Fibroblast of skin of right quadriceps (primary cell): ENCODE measurements around the gene CEP152.

ENCODE experiments used
- DNase-seq: peaks from one replicate; pipeline ENCODE4 v3.0.0-alpha.2; 2013

Gene CEP152

GRCh38 chr15:48696627-48697312, 114.1 kb downstream of the CEP152 start:
- DNase-seq = peak; percentile 52

- no peak for DNase-seq
Observed at GRCh38 chr15:48695827-48696573, 114.9 kb downstream of the CEP152 start.

- peak; percentile 98 for DNase-seq
Observed at GRCh38 chr15:48695088-48695826, 115.6 kb downstream of the CEP152 start.

GRCh38 chr15:48693484-48693883, 117.4 kb downstream of the CEP152 start:
- DNase-seq = peak; percentile 77

- no peak for DNase-seq
Observed at GRCh38 chr15:48688493-48688892, 122.4 kb downstream of the CEP152 start.
